ENCODE data around the gene GABBR2.

- TF ChIP-seq CTCF (conservative IDR thresholded peaks at IDR 0.05) (no peak), ZFX (IDR thresholded peaks at IDR 0.05) (no peak)
These were observed 18.0 kb upstream of the GABBR2 start for GRCh38 chr9:98726735-98727134.
